Smooth muscle cell (in vitro differentiated cells): ENCODE measurements around the gene FRMD8. TPM values are rescaled to one million over a fixed set of nuclear protein-coding genes. Genes with fewer than 3 reads are reported as not detected.

Source experiments
- DNase-seq: peaks from one replicate; lab custom pipeline; 2025; ENCODE audit not compliant: unreplicated experiment; lab: John Stamatoyannopoulos, UW
- H2AFZ ChIP-seq: fragments of 200-600 bp; sonication (generic); 2 replicates; pipeline ENCODE4 v1.6.0; 2016; ENCODE audit warnings: antibody characterized with exemption, low read depth, mild to moderate bottlenecking
- H3F3A ChIP-seq: fragments of 200-600 bp; sonication (generic); 2 replicates; pipeline ENCODE4 v1.6.0; 2017; ENCODE audit warnings: antibody characterized with exemption, low read depth
- H3K27ac ChIP-seq: fragments of 200-600 bp; sonication (generic); 2 replicates; pipeline ENCODE4 v1.5.1; 2016; ENCODE audit warnings: low read depth, mild to moderate bottlenecking
- H3K27me3 ChIP-seq: fragments of 200-600 bp; sonication (generic); 2 replicates; pipeline ENCODE4 v1.6.1; 2016; ENCODE audit warnings: low read depth, mild to moderate bottlenecking
- H3K36me3 ChIP-seq: fragments of 200-600 bp; sonication (generic); 2 replicates; pipeline ENCODE4 v1.5.1; 2016; ENCODE audit warnings: low read depth
- H3K4me1 ChIP-seq: fragments of 200-600 bp; sonication (generic); 2 replicates; pipeline ENCODE4 v1.5.1; 2016; ENCODE audit warnings: low read depth
- H3K4me2 ChIP-seq: fragments of 200-600 bp; sonication (generic); 2 replicates; pipeline ENCODE4 v1.6.0; 2016; ENCODE audit warnings: mild to moderate bottlenecking
- H3K4me3 ChIP-seq: fragments of 200-600 bp; sonication (generic); 2 replicates; pipeline ENCODE4 v1.5.1; 2016; ENCODE audit warnings: mild to moderate bottlenecking
- H3K79me2 ChIP-seq: fragments of 200-600 bp; sonication (generic); 2 replicates; pipeline ENCODE4 v1.6.0; 2016; ENCODE audit warnings: low read depth, mild to moderate bottlenecking
- H3K9ac ChIP-seq: fragments of 200-600 bp; sonication (generic); 2 replicates; pipeline ENCODE4 v1.6.0; 2016; ENCODE audit warnings: low read depth
- H3K9me3 ChIP-seq: fragments of 200-600 bp; sonication (generic); replicated peaks from 2 replicates; pipeline ENCODE4 v1.5.1; 2016; ENCODE audit warnings: low read depth
- H4K20me1 ChIP-seq: fragments of 200-600 bp; sonication (generic); 2 replicates; pipeline ENCODE4 v1.6.0; 2016; ENCODE audit warnings: low read depth
- WGBS: methylation state at CpG from one replicate; pipeline ENCODE4 v1.1.7; 2016; ENCODE audit warnings: low lambda C conversion rate; 5-methylcytosine and 5-hydroxymethylcytosine counted together
- microRNA counts: library from miRNA; unstranded; fragments of <30 nt; microRNA quantifications from one replicate; lab custom pipeline; 2016
- polyA plus RNA-seq: library from polyadenylated mRNA; unstranded; fragments of >200 nt; fragmentation: Nextera tagmentation; extraction: Ambion mirVana; gene quantifications from 2 replicates; pipeline ENCODE4 v1.2.1, GENCODE V29; 2016
- small RNA-seq: library from RNA; depleted of rRNA; stranded (forward); fragments of <200 nt; gene quantifications from one replicate; pipeline ENCODE3, GENCODE V24; 2014
- total RNA-seq: library from RNA; depleted of rRNA; stranded (reverse); fragments of >200 nt; gene quantifications from 2 replicates; pipeline ENCODE4 v1.2.3, GENCODE V29; 2014
- TF ChIP-seq, protein P1 (sequence below): fragments of 200-600 bp; sonication (generic); IDR thresholded peaks from 2 replicates; pipeline ENCODE4 v1.5.1; 2017; ENCODE audit warnings: borderline replicate concordance, mild to moderate bottlenecking, antibody characterized with exemption; ENCODE audit not compliant: insufficient read depth, poor library complexity, severe bottlenecking

The FRMD8 gene
- total and polyA plus RNA-seq, 2 experiments from 2014 or later, result 16.7 to 37.8 TPM

DNA sequence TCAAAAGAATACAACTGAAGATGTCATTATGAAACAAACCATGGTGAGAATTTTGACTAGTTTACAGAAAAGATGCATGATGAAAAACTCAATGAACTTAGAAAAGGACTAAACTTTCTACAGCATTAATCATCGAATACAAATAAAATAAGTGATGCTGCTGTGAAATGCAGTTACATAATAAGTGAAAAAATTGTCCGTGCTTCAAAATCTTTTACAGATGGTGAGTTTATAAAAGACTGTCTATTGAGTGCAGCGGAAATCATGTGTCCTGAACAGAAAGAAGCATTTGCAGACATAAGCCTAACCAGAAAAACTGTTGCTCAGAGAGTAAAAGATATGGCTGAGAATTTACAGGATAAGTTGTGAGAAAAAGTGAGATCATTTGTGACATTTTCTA is 70.0 kb downstream of the FRMD8 start:
- DNase-seq, result no peak
- no peak overlapping the region for H3K4me3 ChIP-seq
- no peaks in the 10 kb centered on the region for H3K9me3 ChIP-seq
- no peak overlapping the region for H3K9ac ChIP-seq
- no peaks in the 10 kb centered on the region for H3K27me3 ChIP-seq
- 93% methylated on average over 3 of the region's 3 CpGs for WGBS
- TF ChIP-seq, protein P1, sequence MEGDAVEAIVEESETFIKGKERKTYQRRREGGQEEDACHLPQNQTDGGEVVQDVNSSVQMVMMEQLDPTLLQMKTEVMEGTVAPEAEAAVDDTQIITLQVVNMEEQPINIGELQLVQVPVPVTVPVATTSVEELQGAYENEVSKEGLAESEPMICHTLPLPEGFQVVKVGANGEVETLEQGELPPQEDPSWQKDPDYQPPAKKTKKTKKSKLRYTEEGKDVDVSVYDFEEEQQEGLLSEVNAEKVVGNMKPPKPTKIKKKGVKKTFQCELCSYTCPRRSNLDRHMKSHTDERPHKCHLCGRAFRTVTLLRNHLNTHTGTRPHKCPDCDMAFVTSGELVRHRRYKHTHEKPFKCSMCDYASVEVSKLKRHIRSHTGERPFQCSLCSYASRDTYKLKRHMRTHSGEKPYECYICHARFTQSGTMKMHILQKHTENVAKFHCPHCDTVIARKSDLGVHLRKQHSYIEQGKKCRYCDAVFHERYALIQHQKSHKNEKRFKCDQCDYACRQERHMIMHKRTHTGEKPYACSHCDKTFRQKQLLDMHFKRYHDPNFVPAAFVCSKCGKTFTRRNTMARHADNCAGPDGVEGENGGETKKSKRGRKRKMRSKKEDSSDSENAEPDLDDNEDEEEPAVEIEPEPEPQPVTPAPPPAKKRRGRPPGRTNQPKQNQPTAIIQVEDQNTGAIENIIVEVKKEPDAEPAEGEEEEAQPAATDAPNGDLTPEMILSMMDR, result no peak
- peaks cover 5% of the 10 kb centered on the region for H3K4me1 ChIP-seq
- no peaks in the 10 kb centered on the region for H4K20me1 ChIP-seq
- no peaks in the 10 kb centered on the region for H3K36me3 ChIP-seq
- H2AFZ ChIP-seq, result no peak overlapping the region
- H3K79me2 ChIP-seq, result peaks cover 38% of the 10 kb centered on the region
- peak overlapping the region; percentile 37 for H3K4me2 ChIP-seq
- H3F3A ChIP-seq, result peaks cover 8% of the 10 kb centered on the region
- H3K27ac ChIP-seq, result no peak overlapping the region

- no peaks in the 10 kb centered on the region for H3K9me3 ChIP-seq
- H3K4me3 ChIP-seq, result no peak overlapping the region
- H3K27ac ChIP-seq, result no peak overlapping the region
- 26% methylated on average over 7 of the region's 7 CpGs for WGBS
- H4K20me1 ChIP-seq, result no peaks in the 10 kb centered on the region
- no peak for DNase-seq
- no peak overlapping the region for H2AFZ ChIP-seq
- H3K4me2 ChIP-seq, result no peak overlapping the region
- H3F3A ChIP-seq, result peaks cover 4% of the 10 kb centered on the region
- H3K36me3 ChIP-seq, result no peaks in the 10 kb centered on the region
- H3K9ac ChIP-seq, result no peak overlapping the region
- peaks cover 5% of the 10 kb centered on the region for H3K4me1 ChIP-seq
- TF ChIP-seq, protein P1, result no peak
- no peaks in the 10 kb centered on the region for H3K27me3 ChIP-seq
- H3K79me2 ChIP-seq, result peaks cover 44% of the 10 kb centered on the region
These were observed 73.1 kb downstream of the FRMD8 start for GRCh38 chr11:65459552-65459951.

MicroRNAs within 50 kb of the gene (microRNA counts, 767-probe panel; counts per million panel counts)
- microRNA hsa-miR-612 (lab: Ali Mortazavi, UCI), result 183 counts per million

Small RNA genes lying within 50 kb of the gene (small RNA-seq; reads per million reads assigned to genes)
- not detected for gene RF01684

Other genes with a start within 250 kb of the FRMD8 start
- gene SPDYC, start 216.4 kb upstream of the FRMD8 start, total RNA-seq, result not detected in 2 replicates
- not detected in 2 replicates for gene SPDYC, start 216.4 kb upstream of the FRMD8 start, polyA plus RNA-seq
- 93.0 and 126 TPM in 2 replicates for gene CAPN1, start 204.7 kb upstream of the FRMD8 start, total RNA-seq
- 109 and 149 TPM in 2 replicates for gene CAPN1, start 204.7 kb upstream of the FRMD8 start, polyA plus RNA-seq
- 2.5 and 4.4 TPM in 2 replicates for gene POLA2, start 124.7 kb upstream of the FRMD8 start, total RNA-seq
- gene POLA2, start 124.7 kb upstream of the FRMD8 start, polyA plus RNA-seq, result 8.4 and 9.2 TPM in 2 replicates
- gene CDC42EP2, start 71.8 kb upstream of the FRMD8 start, total RNA-seq, result 0.94 and 4.0 TPM in 2 replicates
- gene CDC42EP2, start 71.8 kb upstream of the FRMD8 start, polyA plus RNA-seq, result 7.8 and 13.0 TPM in 2 replicates
- gene DPF2, start 52.8 kb upstream of the FRMD8 start, total RNA-seq, result 40.1 and 40.5 TPM in 2 replicates
- gene DPF2, start 52.8 kb upstream of the FRMD8 start, polyA plus RNA-seq, result 69.4 and 82.1 TPM in 2 replicates
- gene TIGD3, start 31.9 kb upstream of the FRMD8 start, total RNA-seq, result 0.49 TPM in 1 of 2 replicates, not detected in the other
- not detected in 2 replicates for gene TIGD3, start 31.9 kb upstream of the FRMD8 start, polyA plus RNA-seq
- gene SLC25A45, start 4.0 kb upstream of the FRMD8 start, total RNA-seq, result 0.81 and 2.2 TPM in 2 replicates
- 3.4 and 7.7 TPM in 2 replicates for gene SLC25A45, start 4.0 kb upstream of the FRMD8 start, polyA plus RNA-seq
- 142 and 155 TPM in 2 replicates for gene NEAT1, start 36.2 kb downstream of the FRMD8 start, total RNA-seq
- gene NEAT1, start 36.2 kb downstream of the FRMD8 start, polyA plus RNA-seq, result 14.9 and 84.6 TPM in 2 replicates
- gene MALAT1, start 112.4 kb downstream of the FRMD8 start, total RNA-seq, result 7,019 and 7,386 TPM in 2 replicates
- gene MALAT1, start 112.4 kb downstream of the FRMD8 start, polyA plus RNA-seq, result 6,158 and 16,096 TPM in 2 replicates
- gene SCYL1, start 138.4 kb downstream of the FRMD8 start, total RNA-seq, result 66.6 and 90.8 TPM in 2 replicates
- 108 and 123 TPM in 2 replicates for gene SCYL1, start 138.4 kb downstream of the FRMD8 start, polyA plus RNA-seq
- 33.6 TPM in 2 replicates for gene LTBP3, start 171.7 kb downstream of the FRMD8 start, total RNA-seq
- 46.4 and 53.9 TPM in 2 replicates for gene LTBP3, start 171.7 kb downstream of the FRMD8 start, polyA plus RNA-seq
- gene ZNRD2, start 183.8 kb downstream of the FRMD8 start, total RNA-seq, result 45.9 and 55.5 TPM in 2 replicates
- 105 and 108 TPM in 2 replicates for gene ZNRD2, start 183.8 kb downstream of the FRMD8 start, polyA plus RNA-seq
- 51.4 and 63.9 TPM in 2 replicates for gene FAM89B, start 185.9 kb downstream of the FRMD8 start, total RNA-seq
- 174 TPM in 2 replicates for gene FAM89B, start 185.9 kb downstream of the FRMD8 start, polyA plus RNA-seq
- gene EHBP1L1, start 189.4 kb downstream of the FRMD8 start, total RNA-seq, result 5.1 and 14.0 TPM in 2 replicates
- 28.4 and 29.5 TPM in 2 replicates for gene EHBP1L1, start 189.4 kb downstream of the FRMD8 start, polyA plus RNA-seq
- 1.7 TPM in 1 of 2 replicates, not detected in the other for gene KCNK7, start 209.2 kb downstream of the FRMD8 start, total RNA-seq
- gene KCNK7, start 209.2 kb downstream of the FRMD8 start, polyA plus RNA-seq, result not detected in 2 replicates
- gene MAP3K11, start 227.6 kb downstream of the FRMD8 start, total RNA-seq, result 14.9 and 15.0 TPM in 2 replicates
- 17.3 and 29.7 TPM in 2 replicates for gene MAP3K11, start 227.6 kb downstream of the FRMD8 start, polyA plus RNA-seq
- 12.0 and 17.5 TPM in 2 replicates for gene PCNX3, start 229.1 kb downstream of the FRMD8 start, total RNA-seq
- gene PCNX3, start 229.1 kb downstream of the FRMD8 start, polyA plus RNA-seq, result 18.3 and 20.7 TPM in 2 replicates